GM18873 (cell line): ENCODE results near the gene ADGRV1.

ENCODE experiments used
- ATAC-seq: cut with Tn5 transposase; IDR thresholded peaks from one replicate; pipeline ENCODE4 v1.9.1; 2021; ENCODE audit warnings: mild to moderate bottlenecking, moderate library complexity, moderate number of reproducible peaks; ENCODE audit not compliant: unreplicated experiment, low FRiP score

The ADGRV1 gene

DNA sequence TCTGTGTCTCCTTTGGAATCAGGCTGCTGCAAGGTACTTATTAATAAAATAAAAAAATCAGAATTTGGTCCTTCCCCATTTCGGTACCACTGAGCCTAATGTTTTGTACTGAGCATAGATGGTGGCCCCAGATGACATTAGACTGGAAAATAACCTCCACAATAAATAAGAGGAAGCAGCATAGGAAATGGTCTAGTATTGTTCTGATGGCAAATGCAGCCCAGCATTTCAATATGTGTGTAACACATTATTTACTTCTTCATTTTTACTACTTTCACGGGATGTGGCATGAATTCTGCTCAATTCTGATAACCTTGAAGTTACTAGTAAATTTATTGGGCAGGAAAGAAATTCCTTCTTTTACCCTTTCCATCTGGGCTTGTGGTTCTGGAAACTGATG, 295.6 kb downstream of the ADGRV1 start:
- no peak for ATAC-seq

DNA sequence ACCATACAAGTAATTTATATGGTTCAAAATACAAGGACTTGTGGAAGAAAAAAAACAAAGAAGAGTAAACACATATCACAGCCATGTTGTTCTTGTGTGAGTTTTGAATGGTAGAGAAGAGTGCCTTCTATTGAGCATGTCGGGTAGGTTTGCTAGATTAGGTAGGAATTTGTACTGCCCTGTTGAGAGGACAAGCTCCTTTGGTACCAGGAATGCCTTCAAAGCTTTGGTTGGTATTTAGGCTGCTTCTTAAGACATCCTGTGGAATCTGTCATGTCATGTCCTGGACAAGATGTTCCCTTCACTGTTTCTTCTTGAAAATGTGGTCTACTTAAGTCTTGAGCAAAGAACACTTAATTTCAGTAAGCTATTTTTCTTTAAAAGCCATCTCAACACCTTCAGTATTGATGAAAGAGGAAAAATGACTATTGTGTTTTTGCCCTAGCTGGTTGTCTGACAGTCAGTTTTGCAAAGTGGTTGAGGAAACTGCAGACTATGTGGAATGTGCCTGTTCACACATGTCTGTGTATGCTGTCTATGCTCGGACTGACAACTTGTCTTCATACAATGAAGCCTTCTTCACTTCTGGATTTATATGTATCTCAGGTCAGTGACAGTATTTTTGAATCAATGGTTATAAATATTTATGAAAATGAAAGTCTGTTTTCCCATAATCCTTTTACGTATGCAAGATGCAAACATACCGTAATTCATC, 296.9 kb downstream of the ADGRV1 start:
- ATAC-seq = no peak

DNA sequence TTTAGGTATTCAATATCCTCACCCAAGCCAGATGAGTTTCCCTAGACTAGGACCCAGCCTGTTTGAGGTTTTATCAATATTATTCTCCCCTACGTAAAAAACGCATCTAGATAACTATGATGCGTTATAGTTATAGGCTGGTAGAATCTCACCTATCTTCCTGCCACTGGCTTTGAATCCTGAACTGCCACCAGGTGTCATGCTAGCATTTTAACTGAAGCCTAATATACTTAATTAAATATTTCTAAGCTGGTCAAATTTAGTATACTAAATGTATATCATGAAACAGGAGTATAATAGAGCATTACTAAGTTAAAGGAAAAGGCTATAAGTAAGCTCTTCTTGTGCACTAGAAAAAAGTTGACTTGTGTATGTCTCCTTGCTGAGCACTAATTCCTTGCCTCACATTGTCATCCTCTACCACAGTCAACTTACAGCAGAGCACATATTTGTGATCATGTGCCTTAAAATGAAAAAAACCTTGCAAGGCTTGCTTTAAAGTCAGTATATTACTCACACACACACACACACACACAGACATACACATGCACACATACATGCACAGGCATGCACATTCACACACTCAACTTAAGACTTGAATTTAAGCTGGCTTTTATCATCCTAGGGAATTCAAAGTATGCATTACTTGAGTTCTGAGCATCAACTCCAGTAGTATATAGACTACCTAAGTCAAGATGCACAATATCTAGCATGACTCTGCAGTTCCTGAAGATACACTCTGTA, 303.4 kb downstream of the ADGRV1 start:
- ATAC-seq = no peak

DNA sequence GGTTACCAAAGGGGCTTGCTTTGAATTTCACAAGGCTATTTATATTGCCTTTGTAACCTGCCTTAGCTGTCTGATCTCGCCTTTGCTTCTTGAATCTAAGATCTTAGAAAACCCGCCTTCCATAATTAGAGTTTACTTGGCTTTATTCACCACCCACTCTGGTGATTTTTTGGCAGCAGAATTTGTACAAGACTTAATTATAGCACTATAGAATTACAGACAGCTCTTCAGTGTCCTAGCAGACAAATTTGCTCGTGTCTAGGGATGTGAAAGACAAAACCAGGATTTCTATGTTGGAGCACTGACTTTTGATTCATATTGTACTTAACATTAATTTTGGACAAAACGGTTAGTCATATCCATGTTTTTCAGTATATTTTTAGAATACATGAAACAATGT, 306.6 kb downstream of the ADGRV1 start:
- no peak for ATAC-seq

DNA sequence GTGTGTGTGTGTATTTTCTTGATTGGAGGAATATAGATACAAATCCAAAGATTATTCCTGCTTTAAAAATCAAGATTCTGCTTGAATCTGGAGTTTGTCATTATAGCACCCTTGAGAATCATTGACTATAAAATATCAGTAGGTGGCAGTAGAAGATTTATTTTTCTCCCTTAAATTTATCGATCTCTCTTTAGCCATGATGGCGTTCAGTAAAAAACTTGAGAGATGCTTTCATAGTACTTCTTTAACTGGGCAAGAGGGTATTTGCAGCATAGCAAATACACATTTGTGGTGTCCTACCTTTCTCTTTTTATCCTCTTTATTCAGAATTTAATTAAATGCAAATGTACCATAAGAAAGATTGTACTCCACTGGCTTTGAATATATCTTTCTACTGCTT, 307.7 kb downstream of the ADGRV1 start:
- ATAC-seq = peak; percentile 67

DNA sequence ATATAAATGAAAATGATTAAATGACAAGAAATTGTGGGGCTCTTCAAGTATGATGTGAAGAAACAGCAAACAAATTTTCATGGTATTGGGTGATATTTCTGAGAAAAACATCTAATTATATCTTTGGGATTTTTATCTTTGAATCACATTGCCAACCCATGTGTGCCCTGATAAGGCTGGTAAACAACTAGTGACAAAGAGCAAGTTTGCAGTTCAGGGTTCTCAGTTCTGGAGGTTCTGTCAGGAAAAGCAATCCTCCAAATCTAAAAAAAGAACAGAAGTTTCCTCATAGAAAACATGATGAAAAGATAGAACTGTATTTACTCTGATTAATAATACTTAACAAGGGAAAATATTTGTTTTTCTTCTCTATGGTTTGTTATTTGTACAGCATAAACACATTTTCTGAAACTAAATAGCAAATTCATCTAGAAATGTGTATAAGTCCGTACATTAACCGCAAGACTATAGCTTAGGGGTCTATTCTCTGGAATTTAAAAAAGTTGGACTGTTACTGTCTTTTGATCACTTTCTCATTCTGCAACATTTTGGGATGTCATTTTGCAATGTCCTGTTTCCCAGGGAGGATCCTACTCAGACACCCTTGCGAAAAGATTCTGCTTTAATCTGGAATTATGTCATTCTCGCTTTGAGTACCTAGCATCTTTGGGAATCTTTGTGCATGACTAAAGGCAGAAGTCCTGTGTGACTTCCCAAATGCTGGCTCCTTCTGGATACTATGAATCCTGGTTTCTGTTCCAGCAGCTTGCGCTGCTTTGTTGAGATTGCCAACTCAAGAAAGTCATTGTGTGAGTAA, 308.5 kb downstream of the ADGRV1 start:
- ATAC-seq = no peak

DNA sequence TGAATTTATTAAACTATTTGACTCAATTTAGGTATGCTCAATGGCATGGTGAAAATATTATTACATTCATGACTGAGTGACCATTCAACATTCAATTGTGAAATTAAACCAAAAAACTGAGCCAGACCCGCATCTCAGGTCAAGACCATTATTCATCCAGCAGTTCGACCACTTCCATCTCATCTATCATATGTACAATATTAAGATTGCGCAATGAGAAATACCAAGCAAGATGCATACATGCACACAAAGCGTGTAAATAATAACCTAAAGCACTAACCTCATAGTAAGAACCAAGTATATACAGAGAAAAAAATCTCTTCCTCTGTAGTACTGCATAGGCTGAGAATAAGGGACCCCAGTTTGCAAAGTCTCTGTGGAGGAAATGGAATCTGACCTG, 310.2 kb downstream of the ADGRV1 start:
- no peak for ATAC-seq

DNA sequence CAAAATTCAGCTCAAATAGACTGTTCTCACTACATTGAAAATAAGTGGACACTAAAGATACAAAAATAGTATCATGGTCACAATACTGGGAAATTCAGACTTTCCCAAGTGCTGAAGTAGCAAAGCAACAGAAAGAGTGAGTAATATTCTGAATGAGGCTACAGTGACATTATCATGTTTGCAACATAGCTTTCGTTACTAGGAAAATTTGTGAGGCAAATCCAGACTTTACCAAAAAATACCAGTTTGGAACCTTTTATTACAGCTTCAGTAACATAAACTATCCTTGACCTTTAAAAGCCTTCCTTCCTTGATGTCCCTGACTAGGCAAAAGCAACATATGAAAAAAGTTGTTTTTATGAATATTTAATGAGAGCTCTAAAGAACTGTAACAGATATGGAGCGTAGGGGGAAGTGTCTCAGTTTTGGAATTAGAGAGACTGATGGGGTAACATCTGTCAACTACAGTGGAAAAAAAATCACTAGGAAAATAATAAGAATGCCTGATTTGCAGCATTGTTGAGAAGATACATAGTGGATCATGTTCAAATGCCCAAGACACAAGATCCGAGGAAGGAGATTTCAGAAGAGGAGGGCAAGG, 312.9 kb downstream of the ADGRV1 start:
- ATAC-seq = no peak

DNA sequence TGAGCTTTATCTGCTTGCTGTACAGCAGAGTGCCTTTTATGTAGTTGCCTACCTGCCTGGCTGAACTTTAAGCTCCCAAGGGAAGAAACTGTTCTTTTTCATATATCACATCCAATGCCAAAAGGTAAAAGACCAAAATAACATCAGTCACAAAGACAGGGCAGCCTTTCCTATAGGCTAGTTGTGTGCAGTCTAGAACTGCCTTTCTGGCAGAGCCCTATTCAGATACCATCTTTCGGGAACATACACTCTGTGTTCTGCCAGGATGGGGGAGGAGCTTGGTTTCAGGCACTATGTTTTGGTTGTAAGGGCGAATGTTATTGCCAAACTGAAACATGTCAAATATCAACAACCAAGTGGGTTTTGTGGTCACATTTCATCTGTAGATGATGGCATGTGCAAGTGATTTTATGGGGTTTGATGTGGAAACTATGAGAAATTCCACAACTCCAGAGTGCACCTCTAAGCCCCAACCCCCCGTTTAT, 314.5 kb downstream of the ADGRV1 start:
- ATAC-seq = no peak

DNA sequence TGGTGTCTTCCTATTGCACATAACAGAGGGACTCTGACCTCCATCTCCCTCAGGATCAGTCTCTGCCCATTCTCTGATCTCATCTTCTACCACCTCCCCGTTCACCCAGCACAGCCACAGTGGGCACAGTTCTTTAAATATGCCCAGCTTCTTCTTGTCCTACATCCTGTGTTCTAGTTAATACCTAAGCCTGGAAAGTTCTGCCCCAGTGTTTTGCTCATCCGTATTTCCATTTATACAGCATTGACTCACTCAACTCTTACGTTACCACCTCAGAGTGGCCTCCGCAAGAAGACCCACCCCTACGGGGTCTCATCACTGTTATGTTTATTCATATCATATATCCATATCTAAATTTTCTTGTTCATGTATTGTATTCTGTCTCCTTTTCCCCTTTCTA, 315.5 kb downstream of the ADGRV1 start:
- ATAC-seq = no peak

DNA sequence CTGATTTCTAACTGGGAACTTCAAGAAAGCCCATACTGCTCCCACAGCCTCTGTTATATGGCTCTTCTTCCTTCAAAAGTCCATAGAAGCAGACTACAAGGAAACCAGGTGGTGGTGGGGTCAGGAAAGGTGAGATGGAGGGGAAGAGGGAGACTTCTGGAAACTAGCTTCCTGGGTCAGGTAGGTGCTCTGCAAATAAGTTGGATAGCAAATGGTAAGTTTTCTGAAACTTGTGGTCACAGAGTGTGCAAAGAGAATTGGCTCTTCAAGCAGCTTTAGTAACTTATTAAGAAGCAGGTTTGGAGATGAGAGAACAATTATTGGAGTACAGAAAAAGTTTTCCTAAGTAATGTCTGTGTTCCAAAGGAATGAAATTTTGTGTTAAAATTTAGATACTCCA, 316.9 kb downstream of the ADGRV1 start:
- no peak for ATAC-seq

DNA sequence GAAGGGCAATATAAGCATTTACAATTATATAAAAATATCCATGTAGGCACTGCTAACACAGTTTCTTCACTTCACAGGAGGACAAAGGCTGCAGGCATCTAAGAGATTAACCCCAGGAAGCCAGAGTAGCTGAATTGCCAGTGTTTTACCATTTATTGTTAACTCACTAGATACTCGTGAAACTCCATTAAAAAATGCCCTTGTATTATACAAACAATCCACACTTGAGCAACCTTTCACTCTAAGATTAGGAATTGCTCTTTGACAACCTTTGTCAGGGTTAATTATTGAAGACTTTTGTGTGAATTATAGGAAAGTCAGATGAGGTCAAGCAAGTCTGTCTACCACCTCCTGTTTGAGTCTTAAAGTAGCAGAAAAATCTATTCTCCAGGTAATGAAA, 317.8 kb downstream of the ADGRV1 start:
- no peak for ATAC-seq

DNA sequence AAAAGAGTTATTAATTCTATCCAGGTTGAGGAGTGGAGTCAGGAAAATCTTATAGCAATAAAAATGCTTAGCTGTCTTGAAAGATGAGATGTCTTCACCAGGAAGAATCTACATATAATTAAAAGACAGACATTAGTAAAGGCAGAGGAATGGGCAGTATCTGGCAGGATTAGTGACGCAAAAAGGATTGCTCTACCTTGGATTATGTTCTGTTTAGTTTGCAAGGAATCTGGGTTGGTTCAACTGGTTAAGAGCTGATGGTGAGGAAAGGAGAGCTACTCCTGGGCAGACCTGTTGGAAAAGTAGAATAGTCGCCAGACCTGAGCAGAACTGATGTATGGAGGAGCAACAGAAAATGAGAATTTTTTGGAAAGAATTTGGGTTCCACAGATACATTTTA, 318.5 kb downstream of the ADGRV1 start:
- ATAC-seq = no peak

DNA sequence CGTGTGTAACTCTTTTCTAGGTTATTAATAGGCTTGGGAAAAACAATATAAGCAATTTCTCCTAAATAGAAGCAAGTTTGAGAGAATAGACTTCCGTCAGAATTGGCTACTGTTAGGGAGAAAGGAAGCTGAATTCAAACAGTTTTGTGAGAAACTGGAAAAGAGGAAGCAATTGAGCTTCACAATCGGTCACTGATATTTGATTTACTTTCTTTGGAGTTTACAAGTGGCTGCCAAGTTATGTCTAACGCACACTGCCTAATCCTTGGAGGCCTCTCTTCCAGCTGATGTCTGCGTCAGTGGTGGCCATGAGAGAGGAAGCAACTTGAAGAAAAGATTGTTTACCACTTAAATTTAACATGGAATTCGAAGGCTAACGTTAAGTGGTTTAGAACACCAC, 319.5 kb downstream of the ADGRV1 start:
- ATAC-seq = no peak

DNA sequence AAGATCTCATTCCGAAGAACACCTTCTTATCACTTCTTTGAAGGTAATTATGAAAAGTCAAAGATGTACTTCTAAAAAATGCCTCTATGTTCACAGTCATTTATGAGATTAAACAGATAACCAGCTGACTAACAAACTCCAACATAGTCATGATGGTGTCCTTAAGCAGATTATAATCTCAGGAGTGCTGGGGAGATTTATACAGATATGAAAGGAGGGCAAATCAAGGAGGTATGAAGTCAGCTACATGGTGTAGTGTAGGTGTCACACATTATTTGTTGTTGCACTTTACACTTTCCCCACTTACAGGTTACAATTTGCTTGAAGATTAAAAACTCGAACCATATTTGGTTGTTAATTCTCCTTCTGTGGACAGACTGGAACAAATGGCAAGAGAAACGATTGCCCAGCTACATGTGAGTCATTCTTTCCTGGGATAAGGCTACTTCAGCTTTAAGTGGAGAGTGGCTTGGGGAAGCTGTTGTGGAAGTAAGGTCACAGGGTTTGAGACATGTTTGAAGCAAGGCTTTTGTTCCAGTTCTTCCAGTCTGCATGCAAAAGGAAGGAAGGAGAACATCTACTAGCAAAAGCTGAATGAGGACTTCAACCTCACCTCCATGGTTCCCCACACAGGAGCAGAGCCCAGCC, 320.1 kb downstream of the ADGRV1 start:
- no peak for ATAC-seq

DNA sequence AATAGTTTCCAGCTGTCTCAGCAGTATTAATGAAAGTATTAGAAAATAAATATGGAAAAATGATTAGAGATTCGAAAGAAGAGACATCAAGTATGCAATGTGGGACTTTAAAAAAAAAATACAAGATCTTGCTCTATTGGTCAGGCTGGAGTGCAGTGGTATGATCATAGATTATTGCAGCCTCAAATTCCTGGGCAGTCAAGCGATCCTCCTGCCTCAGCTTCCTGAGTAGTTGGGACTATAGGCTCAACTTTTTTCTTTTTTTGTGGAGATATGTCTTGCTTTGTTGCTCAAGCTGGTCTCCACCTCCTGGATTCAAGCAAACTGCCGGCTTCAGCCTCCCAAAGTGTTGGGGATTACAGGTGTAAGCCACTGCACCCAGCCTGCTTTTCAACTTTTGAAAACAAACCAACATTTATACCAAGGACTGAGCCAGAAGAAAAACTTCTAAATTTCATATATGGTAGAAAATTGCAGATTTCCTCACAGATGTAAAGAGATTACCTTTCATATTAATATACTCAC, 323.1 kb downstream of the ADGRV1 start:
- ATAC-seq = no peak

DNA sequence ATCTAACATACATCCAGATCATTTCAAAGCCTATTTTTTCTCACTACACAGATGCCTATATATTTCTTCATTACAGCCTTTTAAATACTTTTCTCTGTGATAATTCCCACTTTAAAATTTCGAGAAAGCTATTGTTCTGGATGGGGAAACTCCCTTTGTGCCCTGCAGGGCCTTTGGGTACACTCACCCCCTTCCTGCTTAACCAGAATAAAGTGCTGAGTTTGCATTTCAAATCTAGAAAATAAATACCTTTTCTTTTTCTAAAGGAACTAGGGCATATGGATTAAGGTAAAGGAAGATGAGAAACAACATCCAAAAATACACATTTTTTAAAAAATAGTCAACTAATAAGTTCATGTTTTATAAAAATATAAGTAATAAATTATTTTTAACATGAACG, 323.9 kb downstream of the ADGRV1 start:
- no peak for ATAC-seq

DNA sequence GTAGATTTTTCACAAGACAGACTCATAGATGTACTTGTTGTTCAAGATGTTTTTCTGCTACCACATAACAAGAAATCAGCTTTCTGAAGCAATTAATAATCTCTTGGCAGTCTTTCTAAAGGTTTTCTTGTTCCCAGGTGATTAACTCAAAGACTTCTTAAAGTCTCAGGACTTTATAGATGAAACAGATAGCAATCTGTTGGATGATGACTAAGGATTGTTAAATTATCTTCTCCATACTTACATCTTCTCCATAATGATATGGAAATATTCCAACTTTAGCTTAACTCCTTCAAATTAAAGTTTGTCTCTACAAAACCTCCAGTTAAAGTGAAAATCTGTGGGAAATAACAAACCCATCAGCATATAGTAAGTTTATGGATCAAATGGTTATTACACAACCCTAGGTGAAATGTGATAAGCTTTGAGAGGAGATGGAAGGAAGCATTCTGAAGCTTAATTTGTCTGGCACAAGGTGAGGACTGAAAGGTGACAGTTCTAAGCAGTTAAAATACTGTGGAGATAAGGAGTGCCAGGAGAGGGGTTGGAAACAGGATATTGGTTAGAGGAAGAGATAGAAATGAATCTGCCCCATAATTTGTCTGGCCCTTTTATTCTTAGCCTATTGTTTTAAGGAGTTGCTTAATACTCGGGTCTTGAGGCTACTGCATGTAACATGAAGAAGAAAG, 326.7 kb downstream of the ADGRV1 start:
- ATAC-seq = no peak

DNA sequence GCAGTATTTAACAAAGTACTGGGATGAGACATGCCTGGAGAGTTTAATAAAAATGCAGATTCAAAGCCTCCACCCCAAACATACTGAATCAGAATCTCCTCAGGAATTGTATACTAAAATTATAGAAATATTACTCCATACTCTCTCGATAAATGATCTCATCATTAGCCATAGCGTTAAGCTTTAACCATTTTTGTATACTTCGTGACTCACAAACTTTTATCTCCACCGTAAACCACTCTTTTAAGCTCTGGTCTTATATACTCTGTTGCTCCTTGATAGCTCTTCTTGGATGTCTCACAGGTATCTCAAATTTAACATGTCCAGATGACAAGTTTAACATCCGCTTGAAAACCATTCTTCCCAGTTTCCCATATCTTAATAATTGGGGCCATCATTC, 327.8 kb downstream of the ADGRV1 start:
- ATAC-seq = no peak
